GM18517 (cell line): ENCODE results near the gene FAM241B.

Experiments used
- ATAC-seq: cut with Tn5 transposase; IDR thresholded peaks from one replicate; pipeline ENCODE4 v1.9.1; 2021; ENCODE audit warnings: mild to moderate bottlenecking, moderate library complexity; ENCODE audit not compliant: unreplicated experiment

The FAM241B gene

GRCh38 chr10:69647126-69647525, 17.1 kb downstream of the FAM241B start:
- ATAC-seq = no peak

- no peak for ATAC-seq
These were observed 17.8 kb downstream of the FAM241B start for GRCh38 chr10:69647819-69648218.

DNA sequence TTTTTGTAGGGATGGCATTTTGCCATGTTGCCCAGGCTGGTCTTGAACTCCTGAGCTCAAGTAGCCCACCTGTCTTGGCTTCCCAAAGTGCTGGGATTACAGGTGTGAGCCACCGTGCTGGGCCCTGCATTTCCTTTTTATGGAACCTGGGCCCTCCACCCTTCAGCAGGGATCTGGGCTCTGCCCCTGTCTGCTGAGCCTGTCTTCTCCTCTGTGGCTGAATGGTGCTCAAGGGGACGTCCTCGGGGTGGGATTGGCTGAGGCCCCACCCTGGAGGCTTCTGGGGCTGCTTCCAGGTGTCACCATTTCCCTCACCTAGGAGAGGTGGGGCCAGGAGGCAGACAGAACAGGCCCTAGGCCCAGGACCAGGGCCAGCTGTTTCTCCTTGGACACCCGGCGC, 18.4 kb downstream of the FAM241B start:
- ATAC-seq = no peak

GRCh38 chr10:69649786-69650550, 19.9 kb downstream of the FAM241B start:
- ATAC-seq = no peak

DNA sequence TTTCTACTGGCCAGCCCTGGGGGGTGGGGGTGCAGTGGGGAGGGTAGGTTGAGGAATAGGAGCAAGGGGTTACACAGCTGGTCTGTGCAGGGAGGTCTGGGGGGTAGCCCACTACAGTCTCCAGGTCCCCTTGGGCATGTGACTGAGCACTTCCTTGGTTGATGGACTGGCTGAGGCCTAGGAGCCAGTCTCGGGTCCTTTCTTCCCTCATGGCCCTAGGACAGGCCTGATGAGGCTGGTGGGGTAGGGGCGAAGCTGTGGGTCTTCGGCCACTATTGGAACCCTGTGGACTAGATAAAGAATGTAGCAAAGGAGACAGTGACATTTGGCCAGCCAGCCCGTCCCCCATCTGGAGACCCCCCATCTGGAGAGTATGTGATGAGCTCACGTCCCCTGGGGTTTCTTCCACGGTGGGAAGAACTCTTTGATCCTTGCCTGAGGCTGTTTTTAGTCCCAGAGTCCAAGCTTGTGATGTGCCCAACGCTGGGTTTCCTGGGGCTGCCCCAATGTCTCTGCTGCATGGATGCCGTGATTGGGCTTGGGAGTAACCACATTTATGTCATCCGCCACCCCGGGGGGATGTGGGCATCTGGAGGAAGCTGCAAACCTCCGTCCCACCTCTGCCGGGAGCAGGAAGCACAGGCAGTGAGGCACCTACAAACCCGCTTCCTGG, 20.7 kb downstream of the FAM241B start:
- ATAC-seq = no peak

DNA sequence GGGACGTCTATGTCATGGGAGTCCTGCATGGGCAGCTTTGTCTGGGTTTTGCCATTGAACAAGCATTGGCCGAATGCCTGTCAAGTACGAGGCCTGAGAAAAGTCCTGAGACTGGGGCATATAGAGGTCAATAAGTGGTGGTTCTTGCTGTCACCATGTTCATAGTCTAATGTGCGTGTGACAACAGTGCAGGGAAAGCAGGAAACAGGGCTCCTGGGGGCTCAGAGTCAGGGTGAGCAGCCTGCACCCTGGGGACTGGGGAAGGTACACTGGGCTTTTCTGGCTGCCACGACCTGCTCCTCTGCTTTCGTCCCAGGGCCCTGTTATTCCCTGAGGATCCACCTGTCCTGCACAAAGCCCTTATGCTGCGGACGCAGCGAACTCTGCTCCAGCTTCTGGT, 21.3 kb downstream of the FAM241B start:
- no peak for ATAC-seq

GRCh38 chr10:69652111-69652856, 22.2 kb downstream of the FAM241B start:
- ATAC-seq = no peak

DNA sequence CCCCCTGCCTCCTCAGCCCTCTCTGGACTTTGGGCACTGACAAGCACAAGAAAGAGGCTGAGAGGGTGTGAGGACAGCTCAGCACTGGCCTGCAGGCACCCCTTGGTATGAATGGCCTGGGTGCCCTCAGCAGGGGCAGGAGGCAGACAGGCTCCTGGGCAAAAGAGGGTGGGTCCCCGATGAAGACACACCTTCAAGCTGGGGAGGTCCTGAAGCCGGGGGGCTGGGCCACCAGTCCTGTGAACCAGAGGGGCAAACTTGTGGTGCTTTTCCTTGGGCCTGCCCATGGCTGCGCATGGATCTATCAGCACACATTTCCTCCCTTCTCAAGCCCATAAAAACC, 22.8 kb downstream of the FAM241B start:
- no peak for ATAC-seq

- no peak for ATAC-seq
These were observed 23.5 kb downstream of the FAM241B start for GRCh38 chr10:69653561-69653960.

GRCh38 chr10:69655124-69655867, 25.2 kb downstream of the FAM241B start:
- ATAC-seq = no peak

GRCh38 chr10:69655868-69656555, 26.0 kb downstream of the FAM241B start:
- ATAC-seq = no peak

DNA sequence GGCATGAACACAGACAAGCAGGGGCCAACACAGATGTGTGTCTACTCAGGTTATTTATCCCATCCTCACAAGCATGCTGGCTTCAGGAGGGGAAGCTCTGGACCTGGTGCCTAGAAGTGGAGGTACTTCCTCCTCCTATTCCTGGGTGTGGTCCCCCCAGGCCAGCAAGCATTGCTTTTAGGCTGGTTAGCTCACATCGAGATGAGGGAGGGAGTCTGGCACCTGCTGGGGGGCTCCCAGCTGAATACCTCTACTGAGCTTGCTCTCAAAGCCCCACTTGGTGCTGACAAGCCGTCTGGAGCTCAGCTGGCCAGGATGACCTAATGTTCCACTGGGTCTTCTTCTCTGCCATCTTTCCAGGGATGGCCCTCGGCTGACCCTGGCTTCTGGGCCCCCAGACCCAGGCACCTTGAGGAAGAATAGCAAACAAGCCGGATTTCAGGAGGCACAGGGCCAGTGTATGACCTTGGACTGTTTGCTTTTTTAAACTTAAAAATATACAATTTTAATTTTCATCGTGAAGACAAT, 26.8 kb downstream of the FAM241B start:
- ATAC-seq = no peak

- no peak for ATAC-seq
These were observed 27.4 kb downstream of the FAM241B start for GRCh38 chr10:69657430-69657829.

GRCh38 chr10:69657866-69658265, 27.8 kb downstream of the FAM241B start:
- ATAC-seq = no peak

DNA sequence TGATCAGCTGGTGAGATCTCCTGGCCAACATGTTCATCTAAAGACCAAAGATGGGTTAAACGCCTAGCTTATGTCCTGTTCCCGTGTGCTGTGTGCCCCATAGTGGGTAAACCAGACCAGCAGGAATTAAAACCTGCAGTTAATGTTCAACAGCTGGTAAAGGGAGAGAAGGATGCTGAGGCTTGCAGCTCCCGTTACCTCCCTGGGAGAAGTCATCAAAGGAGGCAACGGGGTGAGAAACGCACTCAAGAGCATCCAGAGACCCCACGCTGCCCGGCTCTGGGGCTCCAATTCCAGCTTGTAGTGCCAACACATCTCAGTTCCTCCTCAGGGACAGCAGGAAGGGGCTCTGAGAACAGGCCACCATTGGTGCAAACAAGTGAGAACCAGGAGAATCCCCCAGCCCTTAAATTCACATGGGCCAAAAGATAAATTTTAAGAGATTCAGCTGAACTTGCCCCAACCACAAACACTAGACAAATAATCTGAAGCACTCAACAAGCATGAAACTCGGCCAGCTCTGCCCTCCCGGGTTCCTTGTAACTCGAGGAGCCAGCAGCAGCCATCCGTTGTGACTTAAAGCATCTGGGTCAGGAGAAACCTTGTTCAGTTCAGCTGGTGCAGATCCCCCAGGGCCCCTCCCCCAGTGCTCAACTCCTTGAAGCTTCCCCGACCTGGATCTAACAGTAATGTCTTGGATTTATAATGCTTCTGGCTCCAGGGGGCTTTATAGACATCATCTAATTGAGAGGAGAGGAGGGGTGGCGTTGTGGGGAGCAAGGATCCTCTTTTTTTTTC, 29.4 kb downstream of the FAM241B start:
- ATAC-seq = no peak

- no peak for ATAC-seq
These were observed 30.2 kb downstream of the FAM241B start for GRCh38 chr10:69660296-69660695.

DNA sequence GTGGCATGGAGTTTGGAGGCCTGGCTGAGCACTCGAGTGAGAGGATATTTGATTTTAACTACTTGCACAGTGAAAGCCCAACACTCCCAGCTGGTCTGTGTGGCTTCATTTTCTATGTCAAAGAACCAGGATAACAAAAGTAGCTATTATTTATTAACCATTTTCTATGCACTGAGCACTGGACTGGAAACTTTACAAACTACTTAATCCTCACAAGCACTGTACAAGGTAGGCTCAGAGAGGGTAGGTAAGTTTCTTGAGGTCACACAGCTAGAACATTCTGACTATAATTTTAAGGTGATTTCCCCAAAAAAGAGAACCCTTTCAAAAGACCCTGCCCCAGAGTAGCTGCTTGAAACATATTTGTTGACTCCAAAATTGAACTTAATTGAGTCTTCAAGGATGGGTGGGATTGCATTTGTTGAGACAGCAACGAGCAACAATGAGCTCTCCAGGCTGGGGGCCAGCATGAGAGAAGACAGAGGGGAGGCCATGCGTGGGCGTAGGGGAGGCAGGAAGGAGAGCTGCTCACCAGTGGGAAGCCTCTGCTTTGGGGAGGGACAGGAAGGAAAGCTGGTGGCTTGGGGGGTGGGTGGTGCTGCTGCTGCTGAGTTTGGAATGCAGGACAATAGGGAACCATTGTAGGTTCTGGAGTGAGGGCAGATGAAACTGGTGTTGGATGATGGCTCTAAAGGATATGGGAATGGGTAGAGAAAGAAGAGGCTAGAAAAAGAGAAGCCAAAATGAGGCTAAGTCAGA, 31.5 kb downstream of the FAM241B start:
- no peak for ATAC-seq

DNA sequence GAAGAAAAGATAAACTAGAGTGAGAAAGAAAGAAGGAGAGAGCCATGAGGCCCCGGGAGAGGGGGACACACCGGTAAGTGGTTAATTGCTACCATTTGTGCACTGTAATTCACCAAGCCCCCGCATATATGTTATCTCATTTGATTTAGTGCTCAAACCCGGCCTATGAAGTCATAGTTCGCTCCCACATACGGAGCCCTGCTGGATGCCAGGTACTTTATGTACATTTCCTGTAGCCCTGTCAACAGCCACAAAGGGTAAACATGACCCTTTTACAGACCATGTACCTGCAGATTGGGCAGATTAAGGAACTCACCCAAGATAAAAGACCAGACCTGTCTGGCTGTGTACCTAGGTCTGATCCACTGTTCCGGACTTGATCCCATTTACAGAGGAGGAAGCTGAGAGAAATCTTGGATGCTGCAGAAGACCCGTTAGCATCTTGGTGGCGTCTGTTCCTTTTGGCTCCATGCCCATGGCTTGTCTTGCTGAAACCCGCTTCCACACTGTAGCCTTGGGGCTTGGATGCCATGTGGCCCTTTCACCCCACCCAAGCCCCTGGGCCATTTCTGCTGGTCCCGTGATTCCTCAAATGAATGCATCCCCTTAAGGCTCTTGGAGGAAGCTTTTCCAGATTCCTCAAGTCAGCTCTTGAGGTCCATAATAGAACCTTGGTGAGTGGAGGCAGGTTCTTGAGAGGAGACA, 32.3 kb downstream of the FAM241B start:
- no peak for ATAC-seq
